Activated CD4-positive, alpha-beta T cell treated with anti-CD3 and anti-CD28 coated beads, Interleukin-2, amount 10 ng/mL, durations not matched to agents 7 days and 5 days (primary cell): ENCODE measurements around the gene CTDSPL2. TPM values are rescaled to one million over a fixed set of nuclear protein-coding genes. Genes with fewer than 3 reads are reported as not detected.

Source experiments
- total RNA-seq, 2 experiments: library from RNA; stranded (reverse); gene quantifications; one replicate each; pipeline ENCODE4 v1.2.3, GENCODE V29; 2021

The CTDSPL2 gene
- total RNA-seq, 2 experiments from 2014 or later, result 76.1 to 88.2 TPM

Other genes starting within 250 kb of the CTDSPL2 start
- under 1 TPM in 1 of 2 experiments, not detected in 1; 0.15 TPM for gene FRMD5, start 232.4 kb upstream of the CTDSPL2 start, total RNA-seq
- 10 to 100 TPM; 50.0 to 53.3 TPM for gene GOLM2, start 138.9 kb upstream of the CTDSPL2 start, total RNA-seq
- 10 to 100 TPM; 86.1 to 94.9 TPM for gene EIF3J, start 109.5 kb downstream of the CTDSPL2 start, total RNA-seq
- 10 to 100 TPM; 69.2 to 77.6 TPM for gene SPG11, start 236.0 kb downstream of the CTDSPL2 start, total RNA-seq